Thyroid gland (tissue), 4 donors: ENCODE data around the gene KCNAB1.

Source experiments
- POLR2A ChIP-seq, 2 donors: fragments of 450-650 bp; IDR thresholded peaks; one replicate each; pipeline ENCODE4 v1.6.1; 2017; ENCODE audit warnings: antibody characterized with exemption in 2 of 2, mild to moderate bottlenecking in 2 of 2, moderate library complexity in 1 of 2
- TF ChIP-seq, protein P1 (sequence below), 6 experiments: fragments of 200-600 bp in 3 of 6; fragments of 450-650 bp in 3 of 6; sonication (generic) in 3 of 6; IDR thresholded peaks; one replicate each; pipeline ENCODE4 v1.5.1; 2016 to 2019; ENCODE audit warnings: antibody characterized with exemption in 6 of 6, mild to moderate bottlenecking in 2 of 6, inconsistent platforms in 1 of 6, moderate library complexity in 1 of 6

DNA sequence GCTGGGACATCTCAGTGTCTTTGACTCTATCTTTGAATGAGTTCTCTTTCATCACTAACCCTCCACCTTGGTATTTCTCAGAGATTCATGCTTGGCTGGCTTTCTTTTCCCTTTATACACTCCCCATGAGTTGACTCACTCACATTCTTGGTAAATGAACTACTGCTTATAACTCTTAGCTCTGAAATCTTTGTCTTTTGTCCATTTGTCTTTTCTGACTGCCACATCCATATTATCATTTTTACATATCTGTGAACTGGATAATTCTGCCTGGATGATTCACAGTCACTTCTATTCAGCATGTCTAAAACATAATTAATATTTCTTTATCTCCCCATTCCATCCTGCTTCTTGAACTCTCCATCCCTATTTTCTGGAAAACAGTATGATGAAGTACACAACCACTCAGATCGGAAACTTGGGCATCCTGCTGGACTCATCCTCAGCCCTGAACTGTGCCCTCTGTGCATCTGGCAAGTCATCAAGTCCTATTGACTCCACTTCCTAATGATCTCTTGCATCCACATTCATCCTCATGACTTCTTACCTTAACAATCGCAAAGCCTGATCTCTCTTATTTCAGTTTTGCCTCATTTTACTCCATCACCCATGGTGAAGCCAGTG is 66.9 kb downstream of the KCNAB1 start:
- TF ChIP-seq, protein P1, sequence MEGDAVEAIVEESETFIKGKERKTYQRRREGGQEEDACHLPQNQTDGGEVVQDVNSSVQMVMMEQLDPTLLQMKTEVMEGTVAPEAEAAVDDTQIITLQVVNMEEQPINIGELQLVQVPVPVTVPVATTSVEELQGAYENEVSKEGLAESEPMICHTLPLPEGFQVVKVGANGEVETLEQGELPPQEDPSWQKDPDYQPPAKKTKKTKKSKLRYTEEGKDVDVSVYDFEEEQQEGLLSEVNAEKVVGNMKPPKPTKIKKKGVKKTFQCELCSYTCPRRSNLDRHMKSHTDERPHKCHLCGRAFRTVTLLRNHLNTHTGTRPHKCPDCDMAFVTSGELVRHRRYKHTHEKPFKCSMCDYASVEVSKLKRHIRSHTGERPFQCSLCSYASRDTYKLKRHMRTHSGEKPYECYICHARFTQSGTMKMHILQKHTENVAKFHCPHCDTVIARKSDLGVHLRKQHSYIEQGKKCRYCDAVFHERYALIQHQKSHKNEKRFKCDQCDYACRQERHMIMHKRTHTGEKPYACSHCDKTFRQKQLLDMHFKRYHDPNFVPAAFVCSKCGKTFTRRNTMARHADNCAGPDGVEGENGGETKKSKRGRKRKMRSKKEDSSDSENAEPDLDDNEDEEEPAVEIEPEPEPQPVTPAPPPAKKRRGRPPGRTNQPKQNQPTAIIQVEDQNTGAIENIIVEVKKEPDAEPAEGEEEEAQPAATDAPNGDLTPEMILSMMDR (IDR thresholded peaks at IDR 0.05), result no peak
- TF ChIP-seq POLR2A (IDR thresholded peaks at IDR 0.05), result no peak
